ENCODE data around the gene LRRC14B.

- TF ChIP-seq POLR2AphosphoS5 (IDR thresholded peaks at IDR 0.05) = no peak
- TF ChIP-seq CTCF (IDR thresholded peaks at IDR 0.05) = no peak
- no peak for TF ChIP-seq POLR2A (IDR thresholded peaks at IDR 0.05)
- TF ChIP-seq EP300 (IDR thresholded peaks at IDR 0.05) = no peak
These were observed 20.1 kb upstream of the LRRC14B start for GRCh38 chr5:170971-171800.
